HFFc6 (cell line): ENCODE measurements around the gene LMO3. TPM values are rescaled to one million over a fixed set of nuclear protein-coding genes. Genes with fewer than 3 reads are reported as not detected.
A peak's percentile ranks its signal among the peaks of the same experiment; 100 is the strongest.

Experiments used
- DNase-seq: peaks from one replicate; pipeline ENCODE4 v3.0.0-alpha.2; 2018
- H3K27ac Mint-ChIP-seq: 2 replicates; pipeline ENCODE4 v1.8.0; 2020; ENCODE audit warnings: mild to moderate bottlenecking, mixed read lengths
- H3K27me3 Mint-ChIP-seq: 2 replicates; pipeline ENCODE4 v1.8.0; 2021; ENCODE audit warnings: mild to moderate bottlenecking, moderate library complexity, mixed read lengths; ENCODE audit not compliant: insufficient read depth
- H3K36me3 Mint-ChIP-seq: 2 replicates; pipeline ENCODE4 v1.8.0; 2021; ENCODE audit warnings: low read depth, mixed read lengths
- H3K4me1 Mint-ChIP-seq: 2 replicates; pipeline ENCODE4 v1.8.0; 2020; ENCODE audit warnings: low read depth, mixed read lengths
- H3K4me3 Mint-ChIP-seq: 2 replicates; pipeline ENCODE4 v1.8.0; 2020; ENCODE audit warnings: mild to moderate bottlenecking, moderate library complexity, mixed read lengths
- H3K9me3 Mint-ChIP-seq: 2 replicates; pipeline ENCODE4 v1.8.0; 2020; ENCODE audit warnings: mild to moderate bottlenecking, mixed read lengths
- CTCF ChIP-seq: fragments of 200-600 bp; sonication (generic); IDR thresholded peaks from 2 replicates; pipeline ENCODE4 v1.5.0; 2021; ENCODE audit warnings: antibody characterized with exemption, mild to moderate bottlenecking
- total RNA-seq, 6 experiments: library from RNA; stranded (reverse); fragmentation: NEBNext Ultra II Directional; extraction: Animal tissue kit (Norgen Biotek cat#: 25700); gene quantifications; 2 replicates in 1 of 6; 3 replicates in 5 of 6; pipeline ENCODE4 v1.2.3, GENCODE V29; 2021

Gene LMO3
- total RNA-seq, 6 experiments from 2014 or later = 0.12 to 0.60 (median 0.34) TPM

- H3K4me1 Mint-ChIP-seq = peaks cover 1% of the 10 kb centered on the region
- no peaks in the 10 kb centered on the region for H3K36me3 Mint-ChIP-seq
- H3K9me3 Mint-ChIP-seq = no peaks in the 10 kb centered on the region
- DNase-seq = no peak
- H3K4me3 Mint-ChIP-seq = no peak overlapping the region
- no peak for TF ChIP-seq CTCF
- no peaks in the 10 kb centered on the region for H3K27me3 Mint-ChIP-seq
- no peak overlapping the region for H3K27ac Mint-ChIP-seq
Measured at GRCh38 chr12:16563504-16563903, 42.5 kb downstream of the LMO3 start.

DNA sequence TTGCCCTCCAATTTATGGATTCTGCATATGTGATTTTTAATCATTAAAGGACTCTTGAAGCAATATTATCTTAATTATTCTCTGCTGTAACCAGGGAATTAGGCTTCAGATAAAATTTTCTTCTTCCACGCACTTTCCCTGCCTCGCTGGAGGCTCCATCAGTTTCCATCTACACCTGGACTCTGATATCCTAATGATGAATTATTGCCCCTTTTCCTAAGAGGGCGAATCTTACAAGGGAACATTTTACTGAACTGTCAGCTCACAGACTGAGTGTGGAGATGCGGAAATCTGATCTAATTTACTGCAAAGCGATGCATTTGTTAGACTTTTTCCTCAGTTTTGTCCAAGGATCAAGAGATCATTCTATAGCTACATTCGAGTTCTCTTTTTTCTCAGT lies 43.0 kb downstream of the LMO3 start:
- no peak overlapping the region for H3K27ac Mint-ChIP-seq
- no peaks in the 10 kb centered on the region for H3K4me1 Mint-ChIP-seq
- no peaks in the 10 kb centered on the region for H3K27me3 Mint-ChIP-seq
- no peak for DNase-seq
- no peaks in the 10 kb centered on the region for H3K36me3 Mint-ChIP-seq
- H3K9me3 Mint-ChIP-seq = no peaks in the 10 kb centered on the region
- no peak overlapping the region for H3K4me3 Mint-ChIP-seq
- TF ChIP-seq CTCF = no peak

- TF ChIP-seq CTCF = no peak
- H3K27me3 Mint-ChIP-seq = no peaks in the 10 kb centered on the region
- DNase-seq = no peak
- H3K36me3 Mint-ChIP-seq = no peaks in the 10 kb centered on the region
- H3K4me1 Mint-ChIP-seq = no peaks in the 10 kb centered on the region
- no peaks in the 10 kb centered on the region for H3K9me3 Mint-ChIP-seq
- H3K27ac Mint-ChIP-seq = no peak overlapping the region
- no peak overlapping the region for H3K4me3 Mint-ChIP-seq
Measured at GRCh38 chr12:16562435-16562834, 43.5 kb downstream of the LMO3 start.

- no peak overlapping the region for H3K4me3 Mint-ChIP-seq
- no peak for DNase-seq
- peaks cover 7% of the 10 kb centered on the region for H3K4me1 Mint-ChIP-seq
- no peaks in the 10 kb centered on the region for H3K27me3 Mint-ChIP-seq
- H3K27ac Mint-ChIP-seq = no peak overlapping the region
- H3K36me3 Mint-ChIP-seq = no peaks in the 10 kb centered on the region
- no peak for TF ChIP-seq CTCF
- H3K9me3 Mint-ChIP-seq = no peaks in the 10 kb centered on the region
Measured at GRCh38 chr12:16560273-16560672, 45.7 kb downstream of the LMO3 start.

DNA sequence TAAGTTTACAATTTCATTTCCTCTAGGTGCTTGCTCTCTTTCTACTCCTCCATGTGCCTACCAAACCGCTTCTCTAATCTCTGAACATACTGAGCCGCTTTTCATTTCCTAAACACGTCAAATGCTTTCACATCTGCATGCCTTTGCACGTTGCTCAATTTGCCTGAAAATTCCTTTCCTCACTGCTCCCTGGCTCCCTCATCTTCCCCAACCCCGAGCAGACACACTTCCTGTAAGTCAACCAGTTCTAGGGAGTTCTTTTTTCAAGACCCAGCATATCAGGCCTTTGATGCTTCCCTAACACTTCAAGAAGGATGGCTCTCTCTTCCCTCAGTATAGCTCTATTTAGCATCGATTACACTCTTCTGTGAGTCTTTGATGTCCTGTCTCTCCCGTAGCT lies 50.3 kb downstream of the LMO3 start:
- TF ChIP-seq CTCF = no peak
- H3K4me3 Mint-ChIP-seq = peak overlapping the region; percentile 22; the same call in 1 of the 2 replicates
- peak; percentile 19 for DNase-seq
- no peaks in the 10 kb centered on the region for H3K36me3 Mint-ChIP-seq
- peak overlapping the region; percentile 7; the same call in 1 of the 2 replicates for H3K27ac Mint-ChIP-seq
- H3K27me3 Mint-ChIP-seq = no peaks in the 10 kb centered on the region
- H3K9me3 Mint-ChIP-seq = no peaks in the 10 kb centered on the region
- peaks cover 28% of the 10 kb centered on the region for H3K4me1 Mint-ChIP-seq

DNA sequence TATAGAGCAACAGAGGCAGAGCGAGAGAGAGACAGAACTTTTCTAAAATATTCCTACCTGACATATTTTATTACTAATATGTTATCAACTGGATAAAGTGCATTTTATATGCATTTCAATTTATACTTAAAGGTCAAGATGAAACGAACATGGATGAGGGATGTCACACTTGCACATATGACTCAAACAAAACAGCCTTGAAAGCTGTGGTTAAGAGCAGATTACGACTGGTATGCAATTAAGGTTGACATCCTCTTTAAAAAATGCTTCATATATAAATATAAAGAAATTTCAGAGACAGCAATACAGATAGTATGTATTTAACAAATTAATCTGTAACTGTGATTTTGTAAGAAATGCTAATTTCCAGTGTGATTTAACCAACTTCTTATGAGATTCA lies 52.5 kb downstream of the LMO3 start:
- TF ChIP-seq CTCF = no peak
- Mint-ChIP-seq H3K27me3 (no peaks in the 10 kb centered on the region), H3K4me3 (no peak overlapping the region), H3K4me1 (peaks cover 28% of the 10 kb centered on the region), H3K27ac (no peak overlapping the region), H3K9me3 (no peaks in the 10 kb centered on the region), H3K36me3 (no peaks in the 10 kb centered on the region)
- peak; percentile 34 for DNase-seq
